Lung (tissue), 12 donors: ENCODE results near the gene FBLIM1. TPM values are rescaled to one million over a fixed set of nuclear protein-coding genes. Genes with fewer than 3 reads are reported as not detected.

Experiments
- ATAC-seq: fragments of 200-7000 bp; cut with Tn5 transposase; one replicate; pipeline ENCODE4 v1.9.1; 2020; ENCODE audit warnings: moderate number of reproducible peaks; ENCODE audit not compliant: insufficient read depth, low FRiP score
- DNase-seq, 3 donors: peaks; one replicate each; pipeline ENCODE4 v3.0.0-alpha.2; 2013 to 2017
- H3K27ac ChIP-seq, 2 donors: one replicate each; pipeline ENCODE4 v1.5.1; 2013; ENCODE audit warnings: mild to moderate bottlenecking in 2 of 2, moderate library complexity in 2 of 2, control low read depth in 1 of 2, inconsistent platforms in 1 of 2, low read depth in 1 of 2, low read length in 1 of 2
- H3K27me3 ChIP-seq, 3 donors: one replicate each; pipeline ENCODE4 v1.5.1; 2013; ENCODE audit warnings: low read length in 2 of 3; ENCODE audit not compliant: control insufficient read depth in 3 of 3, insufficient read depth in 3 of 3
- H3K36me3 ChIP-seq, 4 donors: one replicate each; pipeline ENCODE4 v1.5.1; 2013; ENCODE audit warnings: low read length in 4 of 4, mild to moderate bottlenecking in 1 of 4, moderate library complexity in 1 of 4; ENCODE audit not compliant: control insufficient read depth in 4 of 4, insufficient read depth in 4 of 4
- H3K4me1 ChIP-seq, 5 donors: one replicate each; pipeline ENCODE4 v1.5.1; 2013; ENCODE audit warnings: low read length in 5 of 5, mild to moderate bottlenecking in 2 of 5, moderate library complexity in 1 of 5; ENCODE audit not compliant: control insufficient read depth in 5 of 5, insufficient read depth in 5 of 5
- H3K4me3 ChIP-seq: one replicate; pipeline ENCODE4 v1.5.1; 2013; ENCODE audit warnings: mild to moderate bottlenecking, control low read depth, moderate library complexity
- H3K9ac ChIP-seq, 2 donors: one replicate each; pipeline ENCODE4 v1.5.1; 2013; ENCODE audit warnings: low read length in 2 of 2, control low read depth in 1 of 2; ENCODE audit not compliant: insufficient read depth in 1 of 2
- H3K9me3 ChIP-seq, 4 donors: one replicate each; pipeline ENCODE4 v1.5.1; 2013; ENCODE audit warnings: low read length in 3 of 4, mild to moderate bottlenecking in 1 of 4, moderate library complexity in 1 of 4; ENCODE audit not compliant: control insufficient read depth in 4 of 4, insufficient read depth in 3 of 4
- WGBS, 2 donors: extraction: QIAGEN DNeasy Blood & Tissue Kit; methylation state at CpG; one replicate each; pipeline ENCODE4 v1.1.7; 2013; 5-methylcytosine and 5-hydroxymethylcytosine counted together
- polyA plus RNA-seq, 2 donors: library from polyadenylated mRNA; stranded (reverse); fragments of 200-250 nt; gene quantifications; one replicate each; pipeline ENCODE4 v1.2.1, GENCODE V29; 2013
- total RNA-seq, 2 donors: library from RNA; depleted of rRNA in 1 of 2; stranded (reverse); fragments of >200 nt in 1 of 2; gene quantifications; one replicate each; pipeline ENCODE4 v1.2.1, GENCODE V29; 2014 to 2021
- TF ChIP-seq, protein P1 (sequence below): IDR thresholded peaks from 2 replicates; pipeline ENCODE4 v1.5.1; 2012; ENCODE audit warnings: mild to moderate bottlenecking; ENCODE audit errors: control extremely low read depth, extremely low read depth
- donor health status: control.
- donor health status: control.
- donor health status: Bipolar disorder and iron deficiency.
- donor health status: healthy.
- donor health status: DM: yes; HTN: yes; CAD: no.

Gene FBLIM1
- total and polyA plus RNA-seq, 4 donors: 15.8 to 55.0 (median 31.8) TPM

DNA sequence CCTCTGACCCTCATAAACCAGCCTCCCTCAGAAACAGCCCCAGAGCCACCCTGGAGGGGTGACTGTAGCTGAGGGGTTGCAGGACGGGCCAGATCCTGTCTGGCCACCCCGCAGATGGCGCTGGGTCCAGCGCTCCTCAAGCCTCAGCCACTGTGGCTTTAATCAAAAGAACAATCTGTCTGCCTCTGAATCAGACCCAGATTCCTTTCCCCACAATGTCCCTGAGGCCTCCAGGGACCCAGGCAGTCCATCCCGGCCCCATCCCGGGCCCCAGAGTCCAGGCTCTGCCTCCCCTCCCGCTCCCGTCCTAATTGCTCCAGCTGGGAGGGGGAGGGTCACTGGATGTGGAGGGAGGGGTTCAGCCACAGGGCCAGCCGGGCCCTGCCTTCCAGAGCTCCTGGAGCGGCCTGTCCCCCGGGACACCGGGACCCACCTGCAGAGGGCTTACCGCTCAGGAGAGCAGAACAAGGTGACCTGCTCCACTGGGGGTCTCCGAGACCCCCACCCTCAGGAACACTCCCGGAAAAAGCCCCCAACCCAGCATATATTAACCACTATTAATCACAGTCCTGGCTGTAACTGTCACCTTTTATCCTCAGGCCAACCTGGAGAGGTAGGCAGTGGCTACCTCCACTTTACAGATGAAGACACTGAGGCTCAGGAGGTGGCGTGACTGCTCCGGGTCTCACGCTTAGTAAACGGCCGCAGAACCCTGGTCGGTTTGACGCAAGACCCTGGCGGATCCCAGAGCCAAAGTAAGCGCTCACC, 836 bp upstream of the FBLIM1 start:
- Histone ChIP-seq H3K36me3 (no peaks in the 10 kb centered on the region), H3K9me3 (no peaks in the 10 kb centered on the region), H3K4me3 (no peak overlapping the region), H3K9ac (no peak overlapping the region), H3K27ac (peak overlapping the region in 1 of 2 donors; percentile 20), H3K4me1 (peaks cover 0 to 38% (median 11%) of the 10 kb centered on the region in 5 donors), H3K27me3 (no peaks in the 10 kb centered on the region)
- no peak for ATAC-seq
- peak; percentile 73 to 79 (median 74) for DNase-seq
- WGBS, 2 donors: 19 to 29% methylated on average over 20 to 24 of the region's 24 CpGs
- TF ChIP-seq, protein P1, sequence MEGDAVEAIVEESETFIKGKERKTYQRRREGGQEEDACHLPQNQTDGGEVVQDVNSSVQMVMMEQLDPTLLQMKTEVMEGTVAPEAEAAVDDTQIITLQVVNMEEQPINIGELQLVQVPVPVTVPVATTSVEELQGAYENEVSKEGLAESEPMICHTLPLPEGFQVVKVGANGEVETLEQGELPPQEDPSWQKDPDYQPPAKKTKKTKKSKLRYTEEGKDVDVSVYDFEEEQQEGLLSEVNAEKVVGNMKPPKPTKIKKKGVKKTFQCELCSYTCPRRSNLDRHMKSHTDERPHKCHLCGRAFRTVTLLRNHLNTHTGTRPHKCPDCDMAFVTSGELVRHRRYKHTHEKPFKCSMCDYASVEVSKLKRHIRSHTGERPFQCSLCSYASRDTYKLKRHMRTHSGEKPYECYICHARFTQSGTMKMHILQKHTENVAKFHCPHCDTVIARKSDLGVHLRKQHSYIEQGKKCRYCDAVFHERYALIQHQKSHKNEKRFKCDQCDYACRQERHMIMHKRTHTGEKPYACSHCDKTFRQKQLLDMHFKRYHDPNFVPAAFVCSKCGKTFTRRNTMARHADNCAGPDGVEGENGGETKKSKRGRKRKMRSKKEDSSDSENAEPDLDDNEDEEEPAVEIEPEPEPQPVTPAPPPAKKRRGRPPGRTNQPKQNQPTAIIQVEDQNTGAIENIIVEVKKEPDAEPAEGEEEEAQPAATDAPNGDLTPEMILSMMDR: no peak

DNA sequence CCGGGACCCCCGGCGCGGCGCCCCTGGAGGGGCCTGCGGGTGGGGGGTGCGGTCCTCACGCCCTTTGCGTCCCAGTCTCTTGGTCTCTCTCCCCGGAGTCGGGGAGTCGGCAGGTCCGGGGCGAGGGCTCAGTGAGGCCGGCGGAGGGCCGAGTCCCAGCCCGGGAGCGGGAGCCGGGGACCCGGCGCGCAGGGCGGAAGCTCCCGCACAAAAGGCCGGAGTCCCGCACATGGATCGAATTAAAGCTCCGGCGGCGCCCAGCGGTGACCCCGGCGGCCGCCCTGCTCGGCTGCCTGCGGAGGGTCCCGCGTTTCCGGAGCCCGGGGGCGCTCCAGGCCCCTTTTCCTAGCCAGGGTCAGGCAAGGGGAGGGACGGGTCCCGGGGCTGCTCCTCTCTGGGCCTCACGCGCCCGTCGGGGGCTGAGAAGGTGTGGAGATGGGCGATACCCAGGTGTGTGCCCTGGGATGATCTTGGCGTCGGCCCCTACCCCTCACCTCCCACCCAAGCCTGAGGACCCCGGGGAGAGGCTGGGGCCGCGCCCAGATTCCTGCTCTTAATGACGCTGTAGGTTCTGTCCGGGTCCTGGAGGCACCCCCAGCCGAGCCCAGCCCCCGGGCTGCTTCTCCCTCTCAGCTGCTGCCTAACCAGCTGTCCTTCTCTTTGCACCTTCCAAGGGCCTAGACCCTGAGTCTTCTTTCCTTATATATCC, 512 bp downstream of the FBLIM1 start:
- Histone ChIP-seq H3K27me3 (no peaks in the 10 kb centered on the region), H3K4me3 (peak overlapping the region; percentile 63), H3K4me1 (peaks cover 0 to 38% (median 12%) of the 10 kb centered on the region in 5 donors), H3K9ac (peak overlapping the region; percentile 39 to 65), H3K36me3 (peaks cover 0 to 3% (median under 1%) of the 10 kb centered on the region in 4 donors), H3K9me3 (no peaks in the 10 kb centered on the region), H3K27ac (peak overlapping the region; percentile 80 to 84)
- peak; percentile 41 to 48 (median 45) for DNase-seq
- 2% methylated on average over 53 to 58 of the region's 58 CpGs for WGBS, 2 donors
- ATAC-seq: no peak
- TF ChIP-seq, protein P1: no peak

DNA sequence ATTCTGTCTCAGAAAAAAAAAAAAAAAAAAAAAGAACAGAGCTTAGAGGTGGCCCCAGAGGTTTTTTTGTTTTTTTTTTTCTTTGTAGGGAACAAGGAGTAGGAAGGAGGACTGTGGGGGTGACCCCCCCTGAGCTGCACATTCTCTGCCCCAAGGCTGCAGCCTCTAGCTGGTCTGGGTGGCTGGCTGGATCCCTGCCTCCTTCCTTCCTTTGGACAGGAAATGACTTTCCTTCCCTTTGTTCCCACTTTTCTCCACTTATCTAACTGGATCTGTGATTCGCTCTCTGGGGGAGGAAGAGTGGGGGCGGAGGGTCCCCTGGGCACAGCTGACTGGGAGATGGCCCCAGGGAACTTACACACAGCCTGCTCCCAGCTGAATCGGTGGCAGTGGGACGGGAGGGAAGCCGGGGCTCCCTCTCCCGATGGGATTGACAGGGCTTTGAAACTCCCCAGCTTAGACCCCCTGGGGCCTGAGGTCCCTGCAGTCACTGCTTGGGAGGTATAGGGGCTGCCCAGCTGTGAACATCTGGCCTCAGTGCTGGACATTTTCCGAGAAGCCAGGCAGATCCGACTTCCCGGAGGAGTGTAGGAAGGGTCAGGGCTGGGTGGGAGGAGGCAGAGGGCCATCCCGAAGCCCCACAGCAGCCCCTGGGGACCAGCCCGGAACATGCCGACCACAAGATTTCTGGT, 2.1 kb downstream of the FBLIM1 start:
- no peaks in the 10 kb centered on the region for H3K27me3 ChIP-seq
- H3K27ac ChIP-seq: peak overlapping the region; percentile 29 to 46
- TF ChIP-seq, protein P1: no peak
- no peaks in the 10 kb centered on the region for H3K9me3 ChIP-seq
- ATAC-seq (peak; percentile 36), DNase-seq (peak; percentile 97 to 98 (median 98))
- 40 to 41% methylated on average over 12 of the region's 12 CpGs for WGBS, 2 donors
- H3K4me1 ChIP-seq: peaks cover 0 to 39% (median 12%) of the 10 kb centered on the region in 5 donors
- peaks cover 0 to 12% (median 3%) of the 10 kb centered on the region in 4 donors for H3K36me3 ChIP-seq
- H3K4me3 ChIP-seq: no peak overlapping the region
- peak overlapping the region in 1 of 2 donors; percentile 51 for H3K9ac ChIP-seq
